GM21360 (cell line): Measurements from ENCODE around the gene ETV5.

Source experiments
- ATAC-seq: cut with Tn5 transposase; IDR thresholded peaks from one replicate; pipeline ENCODE4 v1.9.1; 2021; ENCODE audit warnings: mild to moderate bottlenecking, moderate library complexity; ENCODE audit not compliant: unreplicated experiment

Gene ETV5

GRCh38 chr3:186124592-186124991, 15.7 kb upstream of the ETV5 start:
- no peak for ATAC-seq

- ATAC-seq: no peak
Measured at GRCh38 chr3:186123012-186123411, 14.1 kb upstream of the ETV5 start.

GRCh38 chr3:186121968-186122367, 13.1 kb upstream of the ETV5 start:
- no peak for ATAC-seq

- no peak for ATAC-seq
Measured at GRCh38 chr3:186121278-186121677, 12.4 kb upstream of the ETV5 start.

- ATAC-seq: no peak
Measured at GRCh38 chr3:186119499-186119898, 10.6 kb upstream of the ETV5 start.

GRCh38 chr3:186118692-186119091, 9.8 kb upstream of the ETV5 start:
- no peak for ATAC-seq

GRCh38 chr3:186117521-186118134, 8.7 kb upstream of the ETV5 start:
- ATAC-seq: no peak

- ATAC-seq: no peak
Measured at GRCh38 chr3:186115239-186115996, 6.5 kb upstream of the ETV5 start.

GRCh38 chr3:186110975-186111974, 2.4 kb upstream of the ETV5 start:
- no peak for ATAC-seq

GRCh38 chr3:186109897-186110803, 1.3 kb upstream of the ETV5 start:
- ATAC-seq: no peak

- ATAC-seq: no peak
Measured at GRCh38 chr3:186108106-186108940, 566 bp downstream of the ETV5 start.

- no peak for ATAC-seq
Measured at GRCh38 chr3:186107215-186108105, 1.4 kb downstream of the ETV5 start.

GRCh38 chr3:186105543-186105942, 3.3 kb downstream of the ETV5 start:
- no peak for ATAC-seq

GRCh38 chr3:186102687-186103086, 6.2 kb downstream of the ETV5 start:
- no peak for ATAC-seq

- ATAC-seq: no peak
Measured at GRCh38 chr3:186100398-186100797, 8.5 kb downstream of the ETV5 start.

GRCh38 chr3:186099178-186099577, 9.7 kb downstream of the ETV5 start:
- no peak for ATAC-seq

GRCh38 chr3:186098740-186099139, 10.1 kb downstream of the ETV5 start:
- no peak for ATAC-seq

GRCh38 chr3:186097663-186098451, 11.0 kb downstream of the ETV5 start:
- no peak for ATAC-seq
